H9 (cell line): ENCODE data around the gene LRRC55. TPM values are rescaled to one million over a fixed set of nuclear protein-coding genes. Genes with fewer than 3 reads are reported as not detected.

Experiments used
- DNase-seq: peaks from one replicate; pipeline ENCODE4 v3.0.0-alpha.2; 2017
- H2AFZ ChIP-seq: one replicate; pipeline ENCODE4 v1.6.1; 2013; ENCODE audit warnings: mild to moderate bottlenecking, low read length, control low read depth, moderate library complexity
- H2AK5ac ChIP-seq: 2 replicates; pipeline ENCODE4 v1.6.1; 2013; ENCODE audit warnings: low read length, control low read depth, mixed read lengths; ENCODE audit not compliant: insufficient read length
- H2BK120ac ChIP-seq: one replicate; pipeline ENCODE4 v1.6.1; 2013; ENCODE audit warnings: low read depth, mild to moderate bottlenecking, low read length, control low read depth, inconsistent platforms; ENCODE audit not compliant: poor library complexity, severe bottlenecking
- H2BK12ac ChIP-seq: 2 replicates; pipeline ENCODE4 v1.6.1; 2013; ENCODE audit warnings: low read length, control low read depth, mixed read lengths, low read depth; ENCODE audit not compliant: insufficient read length
- H2BK15ac ChIP-seq: 2 replicates; pipeline ENCODE4 v1.6.1; 2013; ENCODE audit warnings: low read depth, low read length, control low read depth
- H2BK20ac ChIP-seq: one replicate; pipeline ENCODE4 v1.6.1; 2013; ENCODE audit warnings: low read depth, mild to moderate bottlenecking, low read length, control low read depth, inconsistent platforms; ENCODE audit not compliant: poor library complexity, severe bottlenecking
- H2BK5ac ChIP-seq: 2 replicates; pipeline ENCODE4 v1.6.1; 2013; ENCODE audit warnings: low read length, control low read depth, mixed read lengths; ENCODE audit not compliant: insufficient read length
- H3K14ac ChIP-seq: 2 replicates; pipeline ENCODE4 v1.6.1; 2013; ENCODE audit warnings: low read length, control low read depth; ENCODE audit not compliant: insufficient read depth
- H3K18ac ChIP-seq: 2 replicates; pipeline ENCODE4 v1.6.1; 2013; ENCODE audit warnings: low read depth, mild to moderate bottlenecking, mixed read lengths, low read length, control low read depth; ENCODE audit not compliant: insufficient read length
- H3K23ac ChIP-seq: 2 replicates; pipeline ENCODE4 v1.6.1; 2013; ENCODE audit warnings: low read length, control low read depth, mixed read lengths, low read depth; ENCODE audit not compliant: insufficient read length
- H3K23me2 ChIP-seq: 2 replicates; pipeline ENCODE4 v1.6.1; 2013; ENCODE audit warnings: low read depth, mild to moderate bottlenecking, mixed read lengths, low read length, control low read depth; ENCODE audit not compliant: insufficient read length, poor library complexity, severe bottlenecking
- H3K27ac ChIP-seq: 2 replicates; pipeline ENCODE4 v1.5.1; 2013; ENCODE audit warnings: low read length, control low read depth, mixed read lengths, low read depth; ENCODE audit not compliant: insufficient read length
- H3K27me3 ChIP-seq: 2 replicates; pipeline ENCODE4 v1.6.1; 2013; ENCODE audit warnings: low read length, control low read depth, inconsistent platforms; ENCODE audit not compliant: insufficient read depth
- H3K4ac ChIP-seq: 2 replicates; pipeline ENCODE4 v1.6.1; 2013; ENCODE audit warnings: low read depth, mild to moderate bottlenecking, control low read depth, inconsistent platforms, low read length, moderate library complexity
- H3K4me1 ChIP-seq: 2 replicates; pipeline ENCODE4 v1.6.1; 2013; ENCODE audit warnings: low read length, control low read depth, inconsistent platforms; ENCODE audit not compliant: insufficient read depth
- H3K4me2 ChIP-seq: 2 replicates; pipeline ENCODE4 v1.6.1; 2013; ENCODE audit warnings: low read length, control low read depth, mixed read lengths; ENCODE audit not compliant: insufficient read length, insufficient read depth
- H3K56ac ChIP-seq: 2 replicates; pipeline ENCODE4 v1.6.1; 2013; ENCODE audit warnings: low read depth, mild to moderate bottlenecking, mixed read lengths, low read length, control low read depth; ENCODE audit not compliant: insufficient read length
- H3K79me1 ChIP-seq: 2 replicates; pipeline ENCODE4 v1.6.1; 2013; ENCODE audit warnings: low read depth, mild to moderate bottlenecking, moderate library complexity, low read length, control low read depth, inconsistent platforms; ENCODE audit not compliant: insufficient read depth, poor library complexity, severe bottlenecking
- H3K79me2 ChIP-seq: 2 replicates; pipeline ENCODE4 v1.6.1; 2013; ENCODE audit warnings: low read length, control low read depth, inconsistent platforms; ENCODE audit not compliant: insufficient read depth
- H3K9ac ChIP-seq: 2 replicates; pipeline ENCODE4 v1.6.1; 2013; ENCODE audit warnings: low read length, control low read depth, mixed read lengths; ENCODE audit not compliant: insufficient read length; ENCODE audit errors: extremely low read depth
- H3K9me3 ChIP-seq: one replicate; pipeline ENCODE4 v1.6.1; 2013; ENCODE audit warnings: low read depth, low read length, inconsistent platforms; ENCODE audit not compliant: control insufficient read depth
- H3T11ph ChIP-seq: one replicate; pipeline ENCODE4 v1.6.1; 2013; ENCODE audit warnings: mild to moderate bottlenecking, low read length, control low read depth, inconsistent platforms
- H4K20me1 ChIP-seq: one replicate; pipeline ENCODE4 v1.6.1; 2013; ENCODE audit not compliant: control insufficient read depth, insufficient read length, insufficient read depth
- H4K5ac ChIP-seq: 2 replicates; pipeline ENCODE4 v1.6.1; 2013; ENCODE audit warnings: low read depth, mild to moderate bottlenecking, mixed read lengths, low read length, control low read depth; ENCODE audit not compliant: insufficient read length
- H4K8ac ChIP-seq: replicated peaks from 2 replicates; pipeline ENCODE4 v1.6.1; 2013; ENCODE audit warnings: low read length, control low read depth, mixed read lengths, low read depth; ENCODE audit not compliant: insufficient read length
- H4K91ac ChIP-seq: 2 replicates; pipeline ENCODE4 v1.6.1; 2013; ENCODE audit warnings: low read depth, mild to moderate bottlenecking, moderate library complexity, mixed read lengths, low read length, control low read depth; ENCODE audit not compliant: insufficient read length
- H3K27ac Mint-ChIP-seq, 3 experiments: 2 replicates in 2 of 3; 3 replicates in 1 of 3; pipeline ENCODE4 v1.8.0; 2020 to 2021; ENCODE audit warnings: mixed read lengths in 3 of 3, mild to moderate bottlenecking in 1 of 3, moderate library complexity in 1 of 3
- H3K27me3 Mint-ChIP-seq: 2 replicates; pipeline ENCODE4 v1.8.0; 2021; ENCODE audit warnings: low read depth, mild to moderate bottlenecking, moderate library complexity, mixed read lengths
- H3K36me3 Mint-ChIP-seq, 3 experiments: 2 replicates in 2 of 3; 3 replicates in 1 of 3; pipeline ENCODE4 v1.8.0; 2020 to 2021; ENCODE audit warnings: low read depth in 3 of 3, mixed read lengths in 3 of 3; ENCODE audit not compliant: insufficient read depth in 1 of 3
- H3K4me1 Mint-ChIP-seq, 2 experiments: 2 replicates each; pipeline ENCODE4 v1.8.0; 2020; ENCODE audit warnings: mixed read lengths in 2 of 2
- H3K4me3 Mint-ChIP-seq, 2 experiments: 2 replicates in 1 of 2; 3 replicates in 1 of 2; pipeline ENCODE4 v1.8.0; 2020 to 2021; ENCODE audit warnings: mild to moderate bottlenecking in 2 of 2, mixed read lengths in 2 of 2, moderate library complexity in 1 of 2
- H3K9me3 Mint-ChIP-seq, 2 experiments: 2 replicates in 1 of 2; 3 replicates in 1 of 2; pipeline ENCODE4 v1.8.0; 2020; ENCODE audit warnings: mild to moderate bottlenecking in 2 of 2, mixed read lengths in 2 of 2, moderate library complexity in 1 of 2
- CTCF ChIP-seq: fragments of 200-600 bp; sonication (generic); conservative IDR thresholded peaks from 3 replicates; pipeline ENCODE4 v1.8.0; 2021; ENCODE audit warnings: antibody characterized with exemption, mild to moderate bottlenecking
- WGBS: extraction: QIAGEN DNeasy Blood & Tissue Kit; methylation state at CpG from one replicate; pipeline ENCODE4 v1.1.7; 2013; ENCODE audit warnings: missing lambda C conversion rate, low lambda C conversion rate, mixed read lengths; ENCODE audit not compliant: insufficient read length; ENCODE audit errors: extremely low coverage; 5-methylcytosine and 5-hydroxymethylcytosine counted together
- total RNA-seq: library from RNA; stranded (reverse); gene quantifications from 2 replicates; pipeline ENCODE4 v1.2.1, GENCODE V29; 2021

The LRRC55 gene
- total RNA-seq, 1 experiment from 2014 or later: 1.0 TPM

GRCh38 chr11:57143459-57143858 lies 38.3 kb upstream of the LRRC55 start:
- WGBS: no CpG with 5 or more reads among the region's 4 CpGs
- Mint-ChIP-seq H3K27me3 (peaks cover 2% of the 10 kb centered on the region; the same call in 1 of the 2 replicates), H3K4me1 (peaks cover 0 to 1% of the 10 kb centered on the region in 2 experiments; a peak in 1 of 4 replicates), H3K9me3 (no peaks in the 10 kb centered on the region), H3K27ac (peak overlapping the region in 1 of 3 experiments; percentile 12; a peak in 1 of 7 replicates), H3K4me3 (no peak overlapping the region), H3K36me3 (no peaks in the 10 kb centered on the region)
- H2BK120ac ChIP-seq: no peak overlapping the region
- no peak overlapping the region for H3K4ac ChIP-seq
- no peak overlapping the region for H2AFZ ChIP-seq
- H3K27ac ChIP-seq: no peak overlapping the region
- H3K23me2 ChIP-seq: no peaks in the 10 kb centered on the region
- H4K8ac ChIP-seq: no peak overlapping the region
- H3K9me3 ChIP-seq: no peaks in the 10 kb centered on the region
- DNase-seq: no peak
- H3K9ac ChIP-seq: no peak overlapping the region
- TF ChIP-seq CTCF: no peak
- H2BK5ac ChIP-seq: no peak overlapping the region
- H4K91ac ChIP-seq: no peak overlapping the region
- no peaks in the 10 kb centered on the region for H3K79me2 ChIP-seq
- H2BK15ac ChIP-seq: no peak overlapping the region
- no peak overlapping the region for H3T11ph ChIP-seq
- no peak overlapping the region for H3K4me2 ChIP-seq
- no peak overlapping the region for H3K23ac ChIP-seq
- no peaks in the 10 kb centered on the region for H3K4me1 ChIP-seq
- no peak overlapping the region for H3K56ac ChIP-seq
- H2BK12ac ChIP-seq: no peak overlapping the region
- no peaks in the 10 kb centered on the region for H4K20me1 ChIP-seq
- no peak overlapping the region for H2AK5ac ChIP-seq
- no peaks in the 10 kb centered on the region for H3K27me3 ChIP-seq
- H3K14ac ChIP-seq: no peak overlapping the region
- no peaks in the 10 kb centered on the region for H3K79me1 ChIP-seq
- no peak overlapping the region for H2BK20ac ChIP-seq
- H3K18ac ChIP-seq: no peak overlapping the region
- no peak overlapping the region for H4K5ac ChIP-seq
